Adrenal gland (tissue), 5 donors: ENCODE measurements around the gene CYP26A1.

Source experiments
- CTCF ChIP-seq, 6 experiments: fragments of 450-650 bp in 4 of 6; fragments of 200-600 bp in 2 of 6; sonication (generic) in 1 of 6; IDR thresholded peaks; 1 replicate in 5 of 6; 2 replicates in 1 of 6; pipeline versions ENCODE4 v1.5.1 to v1.8.0; 2016 to 2021; ENCODE audit warnings: antibody characterized with exemption in 6 of 6, mild to moderate bottlenecking in 2 of 6, moderate library complexity in 1 of 6
- POLR2A ChIP-seq, 2 donors: fragments of 450-650 bp; IDR thresholded peaks; one replicate each; pipeline ENCODE4 v1.6.1; 2017; ENCODE audit warnings: antibody characterized with exemption in 2 of 2, mild to moderate bottlenecking in 2 of 2, moderate library complexity in 1 of 2
- donor health status: DM: no; HTN: no; CAD: no.

GRCh38 chr10:93068411-93069244 is 5.1 kb upstream of the CYP26A1 start:
- TF ChIP-seq CTCF (IDR thresholded peaks at IDR 0.05) (no peak), POLR2A (IDR thresholded peaks at IDR 0.05) (no peak)
